Hepatocyte (in vitro differentiated cells): ENCODE results near the gene CSMD2. TPM values are rescaled to one million over a fixed set of nuclear protein-coding genes. Genes with fewer than 3 reads are reported as not detected.

Experiments used
- DNase-seq: peaks from one replicate; pipeline ENCODE4 v3.0.0-alpha.2; 2016; ENCODE audit warnings: low spot score
- H2AFZ ChIP-seq: fragments of 200-600 bp; sonication (generic); 2 replicates; pipeline ENCODE4 v1.6.0; 2016; ENCODE audit warnings: antibody characterized with exemption, mild to moderate bottlenecking
- H3K27ac ChIP-seq: fragments of 200-600 bp; sonication (generic); 2 replicates; pipeline ENCODE4 v1.5.1; 2016; ENCODE audit warnings: mild to moderate bottlenecking
- H3K27me3 ChIP-seq: fragments of 200-600 bp; sonication (generic); 2 replicates; pipeline ENCODE4 v1.6.1; 2016
- H3K36me3 ChIP-seq: fragments of 200-600 bp; sonication (generic); replicated peaks from 2 replicates; pipeline ENCODE4 v1.5.1; 2016; ENCODE audit warnings: low read depth; ENCODE audit not compliant: insufficient read depth
- H3K4me1 ChIP-seq: fragments of 200-600 bp; sonication (generic); 2 replicates; pipeline ENCODE4 v1.5.1; 2016; ENCODE audit warnings: mild to moderate bottlenecking, moderate library complexity; ENCODE audit not compliant: insufficient read depth
- H3K4me2 ChIP-seq: fragments of 200-600 bp; sonication (generic); 2 replicates; pipeline ENCODE4 v1.6.0; 2016
- H3K4me3 ChIP-seq: fragments of 200-600 bp; sonication (generic); 2 replicates; pipeline ENCODE4 v1.5.1; 2016; ENCODE audit warnings: mild to moderate bottlenecking
- H3K79me2 ChIP-seq: fragments of 200-600 bp; sonication (generic); 2 replicates; pipeline ENCODE4 v1.6.0; 2017; ENCODE audit warnings: mild to moderate bottlenecking
- H3K9me2 ChIP-seq: fragments of 200-600 bp; sonication (generic); replicated peaks from 2 replicates; pipeline ENCODE4 v1.6.0; 2017; ENCODE audit warnings: mild to moderate bottlenecking; ENCODE audit not compliant: insufficient read depth
- H3K9me3 ChIP-seq: fragments of 200-600 bp; sonication (generic); 2 replicates; pipeline ENCODE4 v1.5.1; 2016; ENCODE audit warnings: low read depth, mild to moderate bottlenecking
- H4K20me1 ChIP-seq: fragments of 200-600 bp; sonication (generic); 2 replicates; pipeline ENCODE4 v1.6.0; 2016; ENCODE audit warnings: mild to moderate bottlenecking; ENCODE audit not compliant: insufficient read depth, poor library complexity, severe bottlenecking
- EZH2 ChIP-seq: fragments of 200-600 bp; sonication (generic); IDR thresholded peaks from 2 replicates; pipeline ENCODE4 v1.6.1; 2016; ENCODE audit warnings: antibody characterized with exemption, mild to moderate bottlenecking, borderline replicate concordance
- EZH2phosphoT487 ChIP-seq: fragments of 200-600 bp; sonication (generic); IDR thresholded peaks from one replicate; pipeline ENCODE4 v1.6.1; 2018; ENCODE audit warnings: antibody characterized with exemption, mild to moderate bottlenecking, low read depth, moderate library complexity; ENCODE audit not compliant: unreplicated experiment, severe bottlenecking
- WGBS: methylation state at CpG from one replicate; pipeline ENCODE4 v1.1.6; 2016; ENCODE audit warnings: low lambda C conversion rate; ENCODE audit errors: missing lambda C conversion rate; 5-methylcytosine and 5-hydroxymethylcytosine counted together
- polyA plus RNA-seq: library from polyadenylated mRNA; unstranded; fragments of >200 nt; fragmentation: Nextera tagmentation; extraction: Ambion mirVana; gene quantifications from 2 replicates; pipeline ENCODE4 v1.2.1, GENCODE V29; 2016
- total RNA-seq: library from RNA; depleted of rRNA; stranded (reverse); fragments of >200 nt; gene quantifications from 2 replicates; pipeline ENCODE4 v1.2.3, GENCODE V29; 2014
- TF ChIP-seq, protein P1 (sequence below): fragments of 200-600 bp; sonication (generic); IDR thresholded peaks from 2 replicates; pipeline ENCODE4 v1.5.1; 2016; ENCODE audit warnings: antibody characterized with exemption, mild to moderate bottlenecking; ENCODE audit not compliant: poor library complexity

The CSMD2 gene
- total and polyA plus RNA-seq, 2 experiments from 2014 or later: 0.10 to 0.37 TPM

DNA sequence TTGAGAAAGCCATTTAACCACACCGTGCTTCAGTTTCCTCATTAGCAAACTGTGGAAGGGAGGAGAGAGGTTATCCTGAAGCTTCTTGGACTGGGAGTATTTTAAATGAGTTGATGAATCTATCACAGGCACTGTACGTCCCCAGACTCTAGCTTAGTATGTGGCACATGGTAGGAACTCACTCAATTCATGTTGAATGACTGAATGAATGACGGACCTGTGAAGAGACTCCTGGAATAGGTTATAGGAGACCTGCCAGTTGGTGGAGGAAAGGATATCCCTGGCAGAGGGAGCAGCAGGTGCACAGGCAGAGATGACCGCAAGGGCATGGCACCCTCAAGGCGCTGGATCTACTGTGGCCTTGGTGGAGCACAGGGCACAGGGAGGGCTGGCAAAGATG, 182.6 kb downstream of the CSMD2 start:
- TF ChIP-seq EZH2 (no peak), EZH2phosphoT487 (no peak)
- TF ChIP-seq, protein P1, sequence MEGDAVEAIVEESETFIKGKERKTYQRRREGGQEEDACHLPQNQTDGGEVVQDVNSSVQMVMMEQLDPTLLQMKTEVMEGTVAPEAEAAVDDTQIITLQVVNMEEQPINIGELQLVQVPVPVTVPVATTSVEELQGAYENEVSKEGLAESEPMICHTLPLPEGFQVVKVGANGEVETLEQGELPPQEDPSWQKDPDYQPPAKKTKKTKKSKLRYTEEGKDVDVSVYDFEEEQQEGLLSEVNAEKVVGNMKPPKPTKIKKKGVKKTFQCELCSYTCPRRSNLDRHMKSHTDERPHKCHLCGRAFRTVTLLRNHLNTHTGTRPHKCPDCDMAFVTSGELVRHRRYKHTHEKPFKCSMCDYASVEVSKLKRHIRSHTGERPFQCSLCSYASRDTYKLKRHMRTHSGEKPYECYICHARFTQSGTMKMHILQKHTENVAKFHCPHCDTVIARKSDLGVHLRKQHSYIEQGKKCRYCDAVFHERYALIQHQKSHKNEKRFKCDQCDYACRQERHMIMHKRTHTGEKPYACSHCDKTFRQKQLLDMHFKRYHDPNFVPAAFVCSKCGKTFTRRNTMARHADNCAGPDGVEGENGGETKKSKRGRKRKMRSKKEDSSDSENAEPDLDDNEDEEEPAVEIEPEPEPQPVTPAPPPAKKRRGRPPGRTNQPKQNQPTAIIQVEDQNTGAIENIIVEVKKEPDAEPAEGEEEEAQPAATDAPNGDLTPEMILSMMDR: no peak
- Histone ChIP-seq H3K4me2 (no peak overlapping the region), H3K4me1 (peaks cover 15% of the 10 kb centered on the region), H3K9me3 (no peaks in the 10 kb centered on the region), H3K27ac (no peak overlapping the region), H3K36me3 (no peaks in the 10 kb centered on the region), H3K9me2 (no peaks in the 10 kb centered on the region), H2AFZ (no peak overlapping the region), H3K79me2 (no peaks in the 10 kb centered on the region), H4K20me1 (no peaks in the 10 kb centered on the region), H3K4me3 (no peak overlapping the region), H3K27me3 (peaks cover 8% of the 10 kb centered on the region)
- WGBS: 90% methylated on average over 5 of the region's 5 CpGs
- no peak for DNase-seq

DNA sequence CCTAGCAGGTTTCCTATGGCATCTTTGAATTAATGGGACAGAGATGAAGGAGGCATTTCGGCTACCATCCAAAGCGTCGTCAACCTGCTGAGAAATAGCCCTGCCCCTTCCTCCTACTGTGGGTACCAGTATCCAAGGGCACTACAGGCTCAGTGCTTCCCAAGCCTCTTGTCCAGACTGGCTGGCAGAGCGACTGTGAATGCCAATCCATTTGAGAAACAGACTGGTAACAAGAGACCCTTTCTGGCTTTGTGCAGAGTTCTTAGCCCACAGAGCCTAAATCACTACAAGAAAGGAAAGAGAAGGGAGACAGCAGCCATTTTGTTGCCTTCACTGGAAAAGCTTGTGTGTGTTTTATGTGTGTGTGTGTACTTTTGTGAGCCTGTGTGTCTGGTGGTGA, 185.7 kb downstream of the CSMD2 start:
- no peak for DNase-seq
- TF ChIP-seq, protein P1: no peak
- TF ChIP-seq EZH2: no peak
- no peak for TF ChIP-seq EZH2phosphoT487
- Histone ChIP-seq H3K79me2 (no peaks in the 10 kb centered on the region), H3K9me3 (no peaks in the 10 kb centered on the region), H3K36me3 (no peaks in the 10 kb centered on the region), H3K9me2 (no peaks in the 10 kb centered on the region), H3K27me3 (peaks cover 18% of the 10 kb centered on the region), H3K4me3 (no peak overlapping the region), H2AFZ (no peak overlapping the region), H4K20me1 (no peaks in the 10 kb centered on the region), H3K27ac (no peak overlapping the region), H3K4me1 (no peaks in the 10 kb centered on the region), H3K4me2 (no peak overlapping the region)
- WGBS: 98% methylated on average over 4 of the region's 4 CpGs

DNA sequence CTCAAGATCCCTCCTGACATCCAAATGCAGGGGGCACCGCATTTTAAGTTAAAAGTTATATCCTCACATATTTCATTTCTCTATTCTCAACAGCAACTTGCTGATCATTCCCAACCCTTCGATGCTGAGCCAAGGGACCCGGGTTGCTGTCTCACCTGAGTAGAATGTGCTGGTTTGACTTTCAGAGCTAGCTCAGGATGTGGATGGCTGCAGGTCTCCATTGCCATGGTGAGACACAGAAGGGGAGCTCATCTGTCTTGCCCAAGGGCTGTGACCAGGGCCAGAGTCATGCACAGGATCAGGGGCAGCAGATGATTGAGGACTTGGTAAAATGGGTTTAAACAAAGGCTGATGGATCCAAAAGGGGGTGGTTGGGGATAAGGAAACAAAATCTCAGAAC, 189.1 kb downstream of the CSMD2 start:
- Histone ChIP-seq H3K27me3 (peaks cover 18% of the 10 kb centered on the region), H3K36me3 (no peaks in the 10 kb centered on the region), H4K20me1 (no peaks in the 10 kb centered on the region), H3K27ac (no peak overlapping the region), H3K79me2 (no peaks in the 10 kb centered on the region), H3K4me1 (peaks cover 4% of the 10 kb centered on the region), H3K4me3 (no peak overlapping the region), H3K9me2 (no peaks in the 10 kb centered on the region), H3K4me2 (no peak overlapping the region), H3K9me3 (no peaks in the 10 kb centered on the region), H2AFZ (no peak overlapping the region)
- DNase-seq: no peak
- WGBS: 92% methylated on average over 3 of the region's 3 CpGs
- TF ChIP-seq, protein P1: no peak
- TF ChIP-seq EZH2 (no peak), EZH2phosphoT487 (no peak)
